ENCODE results near the gene FSD1L.

- TF ChIP-seq CTCF (IDR thresholded peaks at IDR 0.05) (no peak), POLR2A (IDR thresholded peaks at IDR 0.05) (no peak), EP300 (IDR thresholded peaks at IDR 0.05) (no peak), POLR2AphosphoS5 (IDR thresholded peaks at IDR 0.05) (no peak)
Measured at GRCh38 chr9:105419816-105420597, 27.8 kb upstream of the FSD1L start.
